ENCODE measurements around the gene CRNN. TPM values are rescaled to one million over a fixed set of nuclear protein-coding genes. Genes with fewer than 3 reads are reported as not detected.

The CRNN gene
- total and polyA plus RNA-seq, 2 experiments from 2014 or later: not detected

GRCh38 chr1:152460529-152460899 lies 46.5 kb upstream of the CRNN start:
- no peak for ATAC-seq
- Histone ChIP-seq H3K27ac (ENCODE audit: low read depth) (no peak overlapping the region), H3K4me2 (no peak overlapping the region), H4K20me1 (replicated peaks; ENCODE audit: insufficient read depth) (no peaks in the 10 kb centered on the region), H3K79me2 (replicated peaks; ENCODE audit: insufficient read depth) (no peaks in the 10 kb centered on the region), H3K4me1 (ENCODE audit: insufficient read depth) (0 out of 2 replicates have a peak, but pooled peaks cover 3% of the 10 kb centered on the region), H3K36me3 (ENCODE audit: insufficient read depth) (no peaks in the 10 kb centered on the region), H3K27me3 (ENCODE audit: insufficient read depth) (no peaks in the 10 kb centered on the region), H3F3A (replicated peaks; ENCODE audit: low read depth) (0 out of 2 replicates have a peak, but pooled peaks cover 2% of the 10 kb centered on the region), H2AFZ (no peak overlapping the region), H3K4me3 (no peak overlapping the region), H3K9me2 (ENCODE audit: insufficient read depth) (no peaks in the 10 kb centered on the region)
- peaks cover 6% of the 10 kb centered on the region; the same call in 1 of the 3 replicates for H3K9me3 Mint-ChIP-seq
- no peak for DNase-seq (ENCODE audit: low spot score)
- H3K4me1 Mint-ChIP-seq: peaks cover 5% of the 10 kb centered on the region; the same call in 2 of the 3 replicates
- no peak overlapping the region for H3K27ac Mint-ChIP-seq
- H3K36me3 Mint-ChIP-seq (ENCODE audit: low read depth): no peaks in the 10 kb centered on the region; the same call in 1 of the 3 replicates
- no peaks in the 10 kb centered on the region for H3K27me3 Mint-ChIP-seq (ENCODE audit: insufficient read depth, low read depth, poor library complexity)
- H3K4me3 Mint-ChIP-seq: no peak overlapping the region
- 0 out of 4 replicates have a peak, but pooled peaks of 1 of the 2 experiments have one; percentile 5 for TF ChIP-seq CTCF (conservative IDR thresholded peaks at IDR 0.05; ENCODE audit: low read depth in 2 of 2)
- TF ChIP-seq ZNF114 (CRISPR knock-in tag; IDR thresholded peaks at IDR 0.05): no peak

GRCh38 chr1:152459596-152460528 lies 45.8 kb upstream of the CRNN start:
- H3K27me3 Mint-ChIP-seq (ENCODE audit: insufficient read depth, low read depth, poor library complexity): no peaks in the 10 kb centered on the region
- Histone ChIP-seq H3K79me2 (replicated peaks; ENCODE audit: insufficient read depth) (no peaks in the 10 kb centered on the region), H3K4me3 (no peak overlapping the region), H3K36me3 (ENCODE audit: insufficient read depth) (no peaks in the 10 kb centered on the region), H4K20me1 (replicated peaks; ENCODE audit: insufficient read depth) (no peaks in the 10 kb centered on the region), H3K4me1 (ENCODE audit: insufficient read depth) (0 out of 2 replicates have a peak, but pooled peaks cover 3% of the 10 kb centered on the region), H3K9me2 (ENCODE audit: insufficient read depth) (no peaks in the 10 kb centered on the region), H2AFZ (peak overlapping the region; percentile 92; the same call in 1 of the 2 replicates), H3F3A (replicated peaks; ENCODE audit: low read depth) (0 out of 2 replicates have a peak, but pooled peaks cover 2% of the 10 kb centered on the region), H3K27ac (ENCODE audit: low read depth) (no peak overlapping the region), H3K27me3 (ENCODE audit: insufficient read depth) (no peaks in the 10 kb centered on the region), H3K4me2 (0 out of 2 replicates have a peak overlapping the region, but pooled peaks have one; percentile 41)
- H3K27ac Mint-ChIP-seq: no peak overlapping the region
- H3K9me3 Mint-ChIP-seq: peaks cover 4% of the 10 kb centered on the region; the same call in 1 of the 3 replicates
- peak; percentile 75 for ATAC-seq
- no peaks in the 10 kb centered on the region; the same call in 1 of the 3 replicates for H3K36me3 Mint-ChIP-seq (ENCODE audit: low read depth)
- TF ChIP-seq JUNB (IDR thresholded peaks at IDR 0.05; ENCODE audit: unreplicated experiment) (no peak), CTCF (conservative IDR thresholded peaks at IDR 0.05; ENCODE audit: low read depth in 2 of 2) (peak; percentile 73 to 80), ZNF114 (CRISPR knock-in tag; IDR thresholded peaks at IDR 0.05) (no peak), ETS1 (IDR thresholded peaks at IDR 0.05) (no peak), EZH2 (IDR thresholded peaks at IDR 0.05; ENCODE audit: low read depth, unreplicated experiment) (no peak), POLR2AphosphoS5 (IDR thresholded peaks at IDR 0.05; ENCODE audit: low read depth) (no peak), ZNF331 (CRISPR knock-in tag; IDR thresholded peaks at IDR 0.05; ENCODE audit: low read depth) (no peak), EZH2phosphoT487 (IDR thresholded peaks at IDR 0.05; ENCODE audit: unreplicated experiment) (no peak)
- no peak overlapping the region for H3K4me3 Mint-ChIP-seq
- peak; percentile 80 for DNase-seq (ENCODE audit: low spot score)
- peaks cover 5% of the 10 kb centered on the region; the same call in 2 of the 3 replicates for H3K4me1 Mint-ChIP-seq
